ENCODE results near the gene MYLK.
A peak's percentile ranks its signal among the peaks of the same experiment; 100 is the strongest.
"Not testable (repeated sequence)": the region's sequence is repeated elsewhere in the genome, so short reads cannot be mapped to it uniquely, and the experiment has no call there.

The MYLK gene

DNA sequence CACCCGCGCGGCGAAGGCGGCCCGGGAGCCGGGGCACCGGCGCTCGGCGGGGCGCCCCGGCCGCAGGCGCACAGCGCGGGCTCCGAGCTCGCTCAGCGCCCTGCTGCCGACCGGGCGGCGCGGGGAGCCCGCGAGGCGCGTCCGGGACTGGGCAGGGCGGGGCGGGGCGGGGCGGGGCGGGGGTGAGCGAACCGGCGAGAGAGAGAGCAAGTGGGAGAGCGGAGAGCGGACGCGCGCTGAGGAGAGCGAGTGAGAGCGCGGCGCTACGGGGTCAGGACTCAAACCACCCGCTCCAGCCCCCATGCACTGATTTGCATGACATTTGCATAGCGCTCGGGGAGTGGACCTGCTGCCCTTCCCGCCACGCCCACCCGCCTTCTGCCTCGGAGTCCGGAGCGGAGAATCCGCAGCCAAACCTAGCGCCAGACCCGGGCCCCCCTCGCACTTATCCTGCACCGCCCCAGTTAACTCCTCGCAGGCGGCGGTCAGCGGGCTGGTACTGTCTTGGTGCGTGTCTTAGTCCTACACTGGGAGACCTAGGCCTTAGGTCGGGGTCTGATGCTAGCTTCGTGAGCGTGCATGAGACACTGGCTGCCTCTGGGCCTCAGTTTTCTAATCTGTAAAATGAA lies at the start of gene MYLK:
Gene MYLK (minus strand): TSS at position 130 of the 629 bp plus-strand sequence. CDS start 90,491 bp downstream, outside the sequence.
- peaks cover 10% of the 10 kb centered on the region for H3K4me1 Mint-ChIP-seq
- H3K4me3 Mint-ChIP-seq, result peak within 1 kb of the TSS; percentile 63
- H3K36me3 Mint-ChIP-seq, result no peaks in the 10 kb centered on the region
- no peak within 1 kb of the TSS for H3K27ac Mint-ChIP-seq
- no peaks in the 10 kb centered on the region for H3K9me3 Mint-ChIP-seq
- peaks cover 45% of the 10 kb centered on the region for H3K27me3 Mint-ChIP-seq

GRCh38 chr3:123930445-123930844 lies 46.3 kb upstream of the MYLK start:
- peaks cover 21% of the 10 kb centered on the region for H3K36me3 Mint-ChIP-seq
- H3K27me3 Mint-ChIP-seq, result no peaks in the 10 kb centered on the region
- H3K27ac Mint-ChIP-seq, result no peak overlapping the region
- no peak overlapping the region for H3K4me3 Mint-ChIP-seq
- no peaks in the 10 kb centered on the region for H3K9me3 Mint-ChIP-seq
- H3K4me1 Mint-ChIP-seq, result no peaks in the 10 kb centered on the region

GRCh38 chr3:123929325-123929724 lies 45.2 kb upstream of the MYLK start:
- peaks cover 29% of the 10 kb centered on the region for H3K36me3 Mint-ChIP-seq
- peaks cover 6% of the 10 kb centered on the region for H3K9me3 Mint-ChIP-seq
- no peaks in the 10 kb centered on the region for H3K27me3 Mint-ChIP-seq
- no peak overlapping the region for H3K4me3 Mint-ChIP-seq
- no peaks in the 10 kb centered on the region for H3K4me1 Mint-ChIP-seq
- H3K27ac Mint-ChIP-seq, result peak overlapping the region; percentile 6

DNA sequence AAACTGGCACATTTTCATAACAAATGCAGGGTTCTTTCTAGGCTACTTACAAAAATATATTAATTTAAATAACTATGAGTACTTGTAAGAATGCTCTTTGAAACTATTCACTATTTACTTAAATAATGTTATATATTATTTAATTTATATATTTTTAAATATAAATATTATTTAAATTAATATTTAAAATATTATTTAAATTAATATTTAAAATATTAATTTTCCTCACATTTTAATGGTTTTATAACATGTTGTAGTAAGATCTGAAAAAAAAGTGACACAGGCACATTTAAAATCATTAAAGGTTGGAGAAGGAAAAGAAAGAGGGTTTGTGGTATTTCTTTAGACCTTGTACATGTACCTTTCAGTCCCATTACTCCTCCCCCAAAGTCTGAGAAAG lies 42.3 kb upstream of the MYLK start:
- Mint-ChIP-seq H3K4me3 (no peak overlapping the region), H3K27ac (no peak overlapping the region), H3K4me1 (no peaks in the 10 kb centered on the region), H3K27me3 (no peaks in the 10 kb centered on the region), H3K36me3 (peaks cover 45% of the 10 kb centered on the region), H3K9me3 (peaks cover 24% of the 10 kb centered on the region)

DNA sequence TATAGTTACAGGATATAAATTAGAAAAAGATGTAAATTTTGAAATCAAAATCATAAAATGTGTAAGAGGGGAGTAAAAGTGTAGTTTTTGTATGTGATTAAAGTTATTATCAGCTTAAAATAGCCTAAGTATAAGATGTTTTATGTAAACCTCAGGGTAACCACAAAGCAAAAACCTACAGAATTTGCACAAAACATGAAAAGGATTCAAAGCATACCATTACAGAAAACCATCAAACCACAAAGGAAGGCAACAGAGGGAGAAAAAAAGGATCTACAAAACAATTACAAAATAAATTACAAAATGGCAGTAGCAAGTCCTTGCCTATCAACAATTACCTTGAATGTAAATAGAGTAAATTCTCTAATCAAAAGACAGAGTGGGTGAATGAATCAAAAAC lies 36.7 kb upstream of the MYLK start:
- Mint-ChIP-seq H3K27me3 (no peaks in the 10 kb centered on the region), H3K36me3 (peaks cover 51% of the 10 kb centered on the region), H3K4me1 (no peaks in the 10 kb centered on the region), H3K4me3 (no peak overlapping the region), H3K27ac (no peak overlapping the region), H3K9me3 (peaks cover 39% of the 10 kb centered on the region)

GRCh38 chr3:123920383-123920782 lies 36.3 kb upstream of the MYLK start:
- H3K9me3 Mint-ChIP-seq, result peaks cover 39% of the 10 kb centered on the region
- no peaks in the 10 kb centered on the region for H3K27me3 Mint-ChIP-seq
- no peak overlapping the region for H3K4me3 Mint-ChIP-seq
- H3K4me1 Mint-ChIP-seq, result no peaks in the 10 kb centered on the region
- peaks cover 52% of the 10 kb centered on the region for H3K36me3 Mint-ChIP-seq
- H3K27ac Mint-ChIP-seq, result no peak overlapping the region

DNA sequence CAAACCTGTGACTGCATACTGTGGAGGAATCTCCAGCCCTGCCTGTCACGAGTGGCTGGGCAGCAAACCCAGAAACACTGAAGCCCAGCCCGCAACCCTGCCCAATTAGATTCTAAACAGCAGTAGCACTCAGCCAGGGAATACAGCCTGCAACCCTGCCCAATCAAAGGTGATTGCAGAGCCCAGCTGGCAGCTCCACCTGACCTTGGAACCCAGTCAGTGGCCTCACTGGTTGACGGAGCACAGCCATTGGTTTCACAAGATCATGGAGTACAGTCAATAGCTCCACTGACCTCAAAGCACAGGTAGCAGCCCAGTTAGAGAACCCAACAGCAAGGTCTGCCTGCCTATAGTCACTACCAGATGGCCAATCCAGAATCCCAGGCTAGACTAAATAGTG lies 35.2 kb upstream of the MYLK start:
- Mint-ChIP-seq H3K36me3 (peaks cover 48% of the 10 kb centered on the region), H3K4me1 (no peaks in the 10 kb centered on the region)

DNA sequence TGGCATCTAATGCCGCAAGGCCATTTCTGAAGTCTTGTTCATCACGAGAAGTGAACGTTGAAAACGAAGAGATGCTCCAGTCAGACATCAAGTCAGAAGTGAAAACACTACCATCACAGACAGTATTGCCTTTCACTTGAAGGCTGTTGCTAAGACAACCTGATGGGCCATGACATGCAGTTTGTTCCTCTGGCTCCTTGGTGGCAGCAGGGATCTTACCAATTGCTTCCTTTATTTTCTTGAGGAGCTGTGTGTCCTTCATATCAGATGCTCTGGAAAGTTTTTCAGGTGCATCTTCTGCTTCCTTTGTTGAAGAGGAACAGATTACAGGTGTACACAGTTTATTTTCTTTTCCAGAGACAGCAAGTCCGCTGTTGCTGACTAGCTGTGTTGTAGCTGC lies 30.7 kb upstream of the MYLK start:
- Mint-ChIP-seq H3K27ac (no peak overlapping the region), H3K27me3 (no peaks in the 10 kb centered on the region), H3K4me3 (no peak overlapping the region), H3K4me1 (no peaks in the 10 kb centered on the region), H3K9me3 (peaks cover 1% of the 10 kb centered on the region), H3K36me3 (peaks cover 14% of the 10 kb centered on the region)

More for the DNA sequence above, 35.2 kb upstream of the MYLK start:
- no peaks in the 10 kb centered on the region for H3K27me3 Mint-ChIP-seq
- no peak overlapping the region for H3K27ac Mint-ChIP-seq
- no peak overlapping the region for H3K4me3 Mint-ChIP-seq
- peaks cover 34% of the 10 kb centered on the region for H3K9me3 Mint-ChIP-seq

GRCh38 chr3:123909785-123910184 lies 25.7 kb upstream of the MYLK start:
- Mint-ChIP-seq H3K27ac (no peak overlapping the region), H3K4me3 (no peak overlapping the region), H3K4me1 (no peaks in the 10 kb centered on the region), H3K9me3 (no peaks in the 10 kb centered on the region), H3K36me3 (peaks cover 5% of the 10 kb centered on the region), H3K27me3 (peaks cover 2% of the 10 kb centered on the region)

DNA sequence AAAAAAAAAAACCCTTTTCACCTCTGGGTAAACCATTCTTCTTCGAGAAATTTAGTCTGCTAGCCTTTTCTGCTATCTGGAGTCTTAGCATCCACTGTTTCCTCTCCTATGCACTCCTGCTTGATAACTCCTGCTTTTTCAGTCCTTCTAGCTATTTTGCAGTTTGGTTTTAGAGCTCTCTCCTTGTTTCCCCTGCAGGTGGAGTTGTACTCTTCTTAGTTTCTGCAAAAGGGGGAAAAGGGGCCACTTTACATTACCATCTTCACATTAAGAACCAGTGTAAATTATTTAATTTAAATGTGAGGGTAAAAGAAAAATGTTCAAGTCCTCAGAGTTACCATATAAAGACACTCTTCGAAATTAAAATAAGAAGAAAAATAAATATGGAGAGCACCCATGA lies 23.6 kb upstream of the MYLK start:
- H3K27ac Mint-ChIP-seq, result no peak overlapping the region
- no peaks in the 10 kb centered on the region for H3K4me1 Mint-ChIP-seq
- no peaks in the 10 kb centered on the region for H3K9me3 Mint-ChIP-seq
- H3K36me3 Mint-ChIP-seq, result peaks cover 3% of the 10 kb centered on the region
- no peak overlapping the region for H3K4me3 Mint-ChIP-seq
- peaks cover 2% of the 10 kb centered on the region for H3K27me3 Mint-ChIP-seq

- H3K27me3 Mint-ChIP-seq, result peaks cover 10% of the 10 kb centered on the region
- no peaks in the 10 kb centered on the region for H3K4me1 Mint-ChIP-seq
- no peak overlapping the region for H3K4me3 Mint-ChIP-seq
- H3K36me3 Mint-ChIP-seq, result no peaks in the 10 kb centered on the region
- H3K9me3 Mint-ChIP-seq, result no peaks in the 10 kb centered on the region
- no peak overlapping the region for H3K27ac Mint-ChIP-seq
Observed at GRCh38 chr3:123899300-123899865, 15.3 kb upstream of the MYLK start.

- Mint-ChIP-seq H3K9me3 (peaks cover 10% of the 10 kb centered on the region), H3K4me1 (no peaks in the 10 kb centered on the region), H3K4me3 (no peak overlapping the region), H3K27me3 (peaks cover 6% of the 10 kb centered on the region), H3K36me3 (no peaks in the 10 kb centered on the region), H3K27ac (no peak overlapping the region)
Observed at GRCh38 chr3:123893012-123893411, 8.9 kb upstream of the MYLK start.

GRCh38 chr3:123892195-123892594 lies 8.1 kb upstream of the MYLK start:
- peaks cover 6% of the 10 kb centered on the region for H3K27me3 Mint-ChIP-seq
- H3K4me1 Mint-ChIP-seq, result no peaks in the 10 kb centered on the region
- H3K4me3 Mint-ChIP-seq, result no peak overlapping the region
- no peaks in the 10 kb centered on the region for H3K36me3 Mint-ChIP-seq
- H3K27ac Mint-ChIP-seq, result no peak overlapping the region
- H3K9me3 Mint-ChIP-seq, result peaks cover 10% of the 10 kb centered on the region

GRCh38 chr3:123890991-123891390 lies 6.9 kb upstream of the MYLK start:
- not testable (repeated sequence) for H3K4me3 Mint-ChIP-seq, H3K27ac Mint-ChIP-seq, H3K4me1 Mint-ChIP-seq, H3K36me3 Mint-ChIP-seq
- Mint-ChIP-seq H3K27me3 (peaks cover 11% of the 10 kb centered on the region), H3K9me3 (peaks cover 10% of the 10 kb centered on the region)

DNA sequence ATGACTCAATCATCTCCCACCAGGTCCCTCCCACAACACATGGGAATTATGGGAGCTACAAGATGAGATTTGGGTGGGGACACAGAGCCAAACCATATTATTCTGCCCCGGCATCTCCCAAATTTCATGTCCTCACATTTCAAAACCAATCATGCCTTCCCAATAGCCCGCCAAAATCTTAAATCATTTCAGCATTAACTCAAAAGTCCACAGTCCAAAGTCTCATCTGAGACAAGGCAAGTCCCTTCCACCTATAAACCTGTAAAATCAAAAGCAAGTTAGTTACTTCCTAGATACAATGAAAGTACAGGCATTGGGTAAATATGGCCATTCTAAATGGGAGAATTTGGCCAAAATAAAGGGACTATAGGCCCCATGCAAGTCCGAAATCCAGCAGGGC lies 6.0 kb upstream of the MYLK start:
- H3K36me3 Mint-ChIP-seq, H3K4me3 Mint-ChIP-seq: not testable (repeated sequence)

DNA sequence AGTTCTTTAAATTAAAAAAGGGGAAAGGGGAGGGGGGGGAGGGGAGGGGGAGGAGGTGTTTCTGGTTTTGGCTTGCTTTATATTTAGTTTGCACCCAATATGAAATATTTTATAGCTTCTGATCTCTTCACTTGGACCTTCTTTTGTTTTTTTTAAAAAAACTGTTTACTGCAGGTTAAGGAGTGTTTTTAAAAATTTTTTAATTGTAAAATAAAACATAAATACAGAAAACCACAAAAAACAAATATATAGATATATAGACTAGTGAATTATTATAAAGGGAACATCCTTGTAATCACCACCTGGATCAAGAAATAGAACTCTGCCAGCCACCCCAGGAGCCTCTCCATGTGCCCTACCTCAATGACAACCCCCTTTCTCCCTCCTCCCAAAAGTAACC lies 861 bp upstream of the MYLK start:
- Mint-ChIP-seq H3K27ac (no peak overlapping the region), H3K4me3 (no peak overlapping the region), H3K27me3 (peaks cover 44% of the 10 kb centered on the region), H3K9me3 (peaks cover 5% of the 10 kb centered on the region), H3K36me3 (no peaks in the 10 kb centered on the region), H3K4me1 (peaks cover 10% of the 10 kb centered on the region)

More for the DNA sequence above, 6.0 kb upstream of the MYLK start:
- Mint-ChIP-seq H3K27me3 (peaks cover 17% of the 10 kb centered on the region), H3K9me3 (peaks cover 10% of the 10 kb centered on the region)
- H3K27ac Mint-ChIP-seq, H3K4me1 Mint-ChIP-seq: not testable (repeated sequence)

Data from activated naive CD4-positive, alpha-beta T cell treated with anti-CD3 and anti-CD28 coated beads, Interleukin-2, amount 50 U/mL, for 24 hours (primary cell).